NCI-H2227 treated with DMSO at 0.1 percent for 48 hours (cell line): Measurements from ENCODE around the gene ERFE.
"Not testable (repeated sequence)": the region's sequence is repeated elsewhere in the genome, so short reads cannot be mapped to it uniquely, and the experiment has no call there.

Experiments
- DNase-seq: peaks from one replicate; lab custom pipeline; 2025; lab: John Stamatoyannopoulos, UW

The ERFE gene

DNA sequence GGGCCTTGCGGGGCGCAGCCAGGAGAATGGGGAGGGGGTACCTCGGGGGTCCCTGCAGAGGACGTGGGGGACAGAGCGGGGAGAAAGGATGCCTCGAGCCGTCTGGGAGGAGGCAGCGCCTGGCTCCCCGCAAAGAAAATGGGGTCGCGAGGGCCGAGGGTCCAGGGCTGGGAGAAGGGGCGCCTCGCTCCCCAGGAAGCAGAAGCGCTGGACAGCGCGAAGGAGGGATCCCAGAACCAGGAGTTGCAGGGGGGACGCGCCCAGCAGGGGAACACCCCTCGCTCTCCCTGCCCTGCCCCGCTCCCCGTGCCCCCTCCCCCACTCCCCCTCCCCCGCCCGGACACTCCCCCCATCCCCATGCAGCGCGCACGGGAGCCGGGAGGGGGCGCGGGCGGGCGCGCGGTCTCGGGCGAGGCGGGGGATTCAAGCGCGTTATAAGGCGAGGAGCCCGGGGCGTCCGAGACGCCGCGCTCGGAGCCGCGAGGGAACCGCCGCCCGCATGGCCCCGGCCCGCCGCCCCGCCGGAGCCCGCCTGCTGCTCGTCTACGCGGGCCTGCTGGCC lies at the start of gene ERFE:
Gene ERFE, plus strand, starts transcription at position 462 of the 562 bp plus-strand sequence. Its CDS starts 38 bp downstream, at position 500.
- peak; percentile 12 for DNase-seq

GRCh38 chr2:238113611-238114010 lies 45.2 kb upstream of the ERFE start:
- DNase-seq = no peak

DNA sequence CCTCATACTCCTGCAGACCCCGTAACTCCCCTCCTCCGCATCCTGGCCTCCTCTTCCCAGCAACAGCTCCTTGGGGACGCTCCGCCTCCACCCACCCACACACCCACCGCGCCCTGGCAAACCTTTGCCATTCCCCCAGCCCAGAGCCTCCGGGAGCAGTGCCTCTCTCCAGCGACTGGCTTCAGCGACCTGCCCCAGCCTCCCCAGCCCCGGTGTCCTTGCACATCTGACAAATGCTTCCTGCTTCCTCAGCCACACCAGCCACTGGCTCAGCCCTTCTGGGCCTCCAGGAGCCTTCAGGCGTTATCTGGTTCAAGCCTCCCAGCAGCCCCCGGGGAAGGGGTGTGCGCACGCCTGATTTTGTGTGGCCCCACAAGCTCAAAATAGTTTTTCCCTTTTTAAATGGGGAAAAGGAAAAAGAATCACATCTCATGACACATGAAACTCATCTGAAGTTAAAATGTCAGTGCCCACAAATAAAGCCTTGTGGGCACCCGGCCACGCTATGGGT lies 44.4 kb upstream of the ERFE start:
- no peak for DNase-seq

- no peak for DNase-seq
Measured at GRCh38 chr2:238114851-238115660, 43.7 kb upstream of the ERFE start.

DNA sequence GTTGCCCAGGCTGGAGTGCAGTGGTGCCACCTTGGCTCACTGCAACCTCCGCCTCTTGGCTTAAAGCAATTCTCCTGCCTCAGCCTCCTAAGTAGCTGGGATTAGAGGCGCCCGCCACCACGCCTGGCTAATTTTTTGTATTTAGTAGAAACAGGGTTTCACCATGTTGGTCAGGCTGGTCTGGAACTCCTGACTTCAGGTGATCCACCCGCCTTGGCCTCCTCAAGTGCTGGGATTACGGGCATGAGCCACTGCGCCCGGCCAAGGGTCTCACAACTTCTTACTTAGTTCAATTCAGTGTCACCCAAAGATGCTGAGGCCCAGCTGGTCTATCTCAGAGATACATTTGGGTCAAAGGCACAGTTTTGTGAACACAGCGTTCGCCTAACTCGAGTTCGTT lies 43.1 kb upstream of the ERFE start:
- not testable (repeated sequence) for DNase-seq

DNA sequence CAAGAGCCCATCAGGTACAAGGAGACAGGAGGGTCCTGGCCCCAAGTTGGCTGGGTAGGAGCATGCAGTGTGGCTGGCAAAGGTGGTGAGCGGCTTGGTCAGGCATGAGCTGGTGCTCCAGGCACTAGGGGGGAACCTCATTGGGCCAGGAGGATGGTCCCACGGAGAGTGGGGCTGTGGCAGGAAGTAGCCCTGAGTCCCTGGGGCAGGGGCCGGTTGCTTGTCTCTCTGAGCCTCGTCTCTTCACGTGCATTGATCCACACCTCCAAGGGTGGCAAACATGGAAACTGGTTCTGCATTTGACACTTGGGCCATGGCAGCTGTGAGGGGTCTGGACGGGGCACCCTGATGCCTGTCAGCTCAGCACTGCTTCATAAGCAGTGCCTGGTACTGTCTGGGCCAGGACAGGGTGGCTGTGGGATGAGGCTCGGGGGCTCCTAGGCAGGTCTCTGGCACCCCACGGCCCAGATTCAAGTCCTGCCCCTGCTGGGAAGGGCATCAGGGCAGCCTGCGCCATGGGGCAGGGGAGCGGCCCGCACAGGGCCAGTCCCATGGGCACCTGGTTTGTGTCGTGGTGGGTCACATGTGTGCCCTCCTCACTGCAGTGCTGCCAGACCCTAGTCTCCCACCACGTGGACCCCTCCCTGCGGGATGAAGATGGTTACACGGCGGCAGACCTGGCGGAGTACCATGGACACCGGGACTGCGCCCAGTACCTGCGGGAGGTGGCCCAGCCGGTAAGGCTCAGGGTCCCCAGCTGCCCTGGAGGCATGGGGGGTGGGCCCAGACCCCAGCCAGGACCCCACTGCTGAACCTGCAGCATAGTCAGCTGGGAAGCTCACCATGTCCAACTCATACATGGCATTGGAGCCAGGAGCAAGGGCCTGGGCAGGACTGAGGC lies 42.2 kb upstream of the ERFE start:
- no peak for DNase-seq

GRCh38 chr2:238117199-238118154 lies 41.3 kb upstream of the ERFE start:
- no peak for DNase-seq

- no peak for DNase-seq
Measured at GRCh38 chr2:238119756-238120462, 38.9 kb upstream of the ERFE start.

GRCh38 chr2:238120463-238121298 lies 38.1 kb upstream of the ERFE start:
- no peak for DNase-seq

DNA sequence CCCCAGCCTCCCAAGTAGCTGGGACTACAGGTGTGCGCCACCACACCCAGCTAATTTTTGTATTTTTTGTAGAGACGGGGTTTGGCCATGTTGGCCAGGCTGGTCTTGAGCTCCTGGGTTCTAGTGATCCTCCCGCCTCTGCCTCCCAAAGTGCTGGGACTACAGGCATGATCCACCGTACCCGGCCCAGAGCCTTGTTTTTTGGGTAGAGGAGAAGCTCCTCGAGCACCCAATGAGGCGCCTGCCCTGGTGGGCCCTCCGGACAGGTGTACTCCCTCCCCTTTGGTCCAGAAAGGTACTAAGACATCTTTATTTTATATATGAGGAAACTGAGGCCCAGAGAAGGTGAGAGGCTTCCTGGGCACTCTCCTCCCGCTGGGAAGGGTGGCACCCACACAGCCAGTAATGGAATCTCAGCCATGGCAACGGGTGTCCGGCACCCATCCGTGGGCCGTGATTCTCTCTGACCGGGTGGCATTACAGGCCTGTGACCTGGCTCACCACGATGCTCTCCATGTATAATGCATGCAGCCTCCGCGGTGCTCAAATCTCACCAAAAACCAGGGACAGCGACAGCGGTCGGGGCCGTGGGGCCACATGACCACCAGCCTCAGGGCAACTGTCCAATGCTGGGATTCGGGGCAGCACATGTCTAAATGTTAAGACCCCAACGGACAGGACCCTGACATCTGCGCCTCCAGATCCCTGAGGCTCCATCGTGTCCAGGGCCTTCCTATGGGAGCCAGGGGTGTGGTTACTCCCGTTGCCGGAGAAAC lies 37.1 kb upstream of the ERFE start:
- DNase-seq = no peak

DNA sequence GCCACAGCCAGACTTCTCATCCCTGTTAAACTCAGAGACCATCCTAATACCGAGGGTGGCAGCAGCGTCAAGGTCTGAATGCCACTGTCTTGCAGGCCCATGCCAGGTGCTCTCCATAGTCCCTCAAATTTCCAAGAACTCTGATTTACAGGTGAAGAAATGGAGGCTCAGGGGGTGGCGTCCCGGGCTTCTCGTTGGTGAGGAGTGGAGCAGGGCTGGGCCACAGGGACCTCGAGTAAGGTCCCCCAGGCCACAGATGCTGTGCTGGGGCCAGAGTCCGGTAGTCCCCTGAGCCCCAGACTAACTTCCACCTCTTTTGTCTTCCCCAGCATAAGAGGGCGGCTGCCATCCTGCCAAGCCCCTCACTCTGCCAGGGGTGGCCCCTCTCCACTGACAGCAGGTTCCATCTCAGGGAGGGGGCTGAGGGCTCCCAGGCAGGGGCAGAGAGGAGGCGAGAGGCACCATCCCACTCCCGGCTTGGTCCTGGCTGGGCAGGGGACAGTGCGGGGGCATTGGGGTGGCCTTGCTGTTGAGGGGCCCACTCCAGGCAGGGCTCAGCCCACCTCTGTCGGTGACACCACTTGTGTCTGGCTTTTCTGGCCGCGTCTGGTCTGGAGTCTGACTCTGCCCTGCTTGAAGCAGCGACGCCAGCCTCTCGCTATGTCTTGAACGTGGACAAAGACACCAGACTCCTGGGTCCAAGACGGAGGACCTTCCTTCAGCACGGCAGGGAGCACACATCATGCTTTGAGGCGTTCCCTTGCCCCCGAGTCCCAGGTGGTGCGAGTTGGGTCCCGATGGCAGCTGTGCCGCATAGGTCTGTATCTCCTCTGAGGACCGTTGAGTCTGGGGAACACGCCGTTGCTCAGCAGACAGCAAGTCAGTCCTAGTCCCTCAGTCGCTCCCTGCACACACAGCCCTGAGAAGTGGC lies 36.2 kb upstream of the ERFE start:
- no peak for DNase-seq

DNA sequence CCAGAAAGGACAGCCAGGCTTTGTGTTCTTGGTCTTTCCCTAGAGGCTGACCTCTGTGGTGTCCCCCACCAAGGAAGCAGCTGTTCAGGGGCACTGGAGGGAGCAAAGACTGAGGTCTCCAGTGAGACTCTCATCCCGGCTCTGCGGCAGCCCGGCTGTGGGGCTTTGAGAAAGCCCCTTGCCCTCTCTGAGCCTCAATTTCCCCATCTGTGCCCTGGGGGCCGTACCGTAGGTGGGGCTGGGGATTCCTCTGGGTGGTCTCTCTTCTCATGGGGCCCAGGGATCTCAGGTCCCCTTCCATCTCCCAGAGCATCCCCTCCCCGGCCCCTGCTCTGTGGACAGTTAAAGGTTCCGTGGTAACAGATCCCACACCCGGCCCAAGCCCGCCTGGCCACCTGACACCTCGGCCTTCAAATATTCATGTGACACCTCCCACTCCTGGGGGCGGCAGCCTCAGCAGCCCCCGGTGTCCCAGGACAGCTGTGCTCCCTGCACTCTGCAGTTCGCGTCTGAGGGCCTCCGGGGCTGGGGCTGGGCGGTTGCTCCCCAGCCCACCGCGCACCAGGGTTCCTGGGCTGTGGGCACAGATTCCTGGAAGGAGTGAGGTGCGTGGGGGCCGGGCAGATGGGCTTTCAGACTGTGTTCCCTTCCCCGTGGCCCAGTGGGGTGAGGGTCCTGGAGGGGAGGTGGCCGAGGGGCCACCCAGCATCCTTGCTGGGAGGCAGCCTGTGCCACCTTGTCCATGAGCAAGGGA lies 35.4 kb upstream of the ERFE start:
- DNase-seq = no peak

DNA sequence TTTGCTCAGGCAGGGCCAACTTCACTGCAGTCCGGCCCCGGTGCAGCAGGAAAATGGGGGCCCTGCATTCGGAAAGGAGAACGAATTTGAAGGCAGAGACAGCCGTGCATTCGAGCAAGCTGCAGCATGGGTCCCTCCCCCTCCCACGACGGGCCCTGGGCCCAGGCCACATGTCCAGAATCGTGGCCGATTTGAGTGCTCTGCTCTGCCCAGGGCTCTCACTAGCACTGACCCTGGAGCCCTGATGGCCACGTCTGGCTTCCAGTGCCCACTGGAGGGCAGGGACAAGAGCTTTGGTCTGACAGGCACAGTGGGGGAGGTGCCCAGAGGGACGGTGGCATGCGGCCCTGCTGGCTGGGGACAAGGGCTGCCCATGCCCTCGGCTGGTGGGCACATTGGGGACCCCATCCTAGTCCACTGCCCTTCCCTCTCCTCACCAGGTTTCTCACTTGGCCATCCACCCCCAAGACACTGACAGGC lies 34.7 kb upstream of the ERFE start:
- DNase-seq = no peak

DNA sequence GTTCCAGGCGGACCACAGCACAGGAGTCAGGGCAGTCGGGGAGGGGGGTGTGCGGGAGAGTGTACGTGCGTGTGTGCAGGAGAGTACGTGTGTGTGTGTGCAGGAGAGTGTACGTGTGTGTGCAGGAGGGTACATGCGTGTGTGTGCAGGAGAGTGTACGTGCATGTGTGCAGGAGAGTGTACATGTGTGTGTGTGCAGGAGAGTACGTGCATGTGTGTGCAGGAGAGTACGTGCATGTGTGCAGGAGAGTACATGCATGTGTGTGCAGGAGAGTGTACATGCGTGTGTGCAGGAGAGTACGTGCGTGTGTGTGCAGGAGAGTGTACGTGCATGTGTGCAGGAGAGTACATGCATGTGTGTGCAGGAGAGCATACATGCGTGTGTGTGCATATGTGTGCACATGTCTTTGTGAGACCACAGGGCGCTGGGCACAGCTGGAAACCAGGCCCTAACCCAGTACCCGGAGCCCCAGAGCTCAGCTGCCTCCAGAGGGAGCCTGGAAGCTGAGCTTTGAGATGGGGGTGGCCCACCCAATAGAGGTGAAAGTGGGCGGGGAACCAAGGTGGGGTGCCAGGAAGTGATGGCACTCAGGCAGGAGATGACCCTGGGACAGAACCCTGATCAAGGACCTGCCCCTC lies 34.2 kb upstream of the ERFE start:
- DNase-seq = no peak

DNA sequence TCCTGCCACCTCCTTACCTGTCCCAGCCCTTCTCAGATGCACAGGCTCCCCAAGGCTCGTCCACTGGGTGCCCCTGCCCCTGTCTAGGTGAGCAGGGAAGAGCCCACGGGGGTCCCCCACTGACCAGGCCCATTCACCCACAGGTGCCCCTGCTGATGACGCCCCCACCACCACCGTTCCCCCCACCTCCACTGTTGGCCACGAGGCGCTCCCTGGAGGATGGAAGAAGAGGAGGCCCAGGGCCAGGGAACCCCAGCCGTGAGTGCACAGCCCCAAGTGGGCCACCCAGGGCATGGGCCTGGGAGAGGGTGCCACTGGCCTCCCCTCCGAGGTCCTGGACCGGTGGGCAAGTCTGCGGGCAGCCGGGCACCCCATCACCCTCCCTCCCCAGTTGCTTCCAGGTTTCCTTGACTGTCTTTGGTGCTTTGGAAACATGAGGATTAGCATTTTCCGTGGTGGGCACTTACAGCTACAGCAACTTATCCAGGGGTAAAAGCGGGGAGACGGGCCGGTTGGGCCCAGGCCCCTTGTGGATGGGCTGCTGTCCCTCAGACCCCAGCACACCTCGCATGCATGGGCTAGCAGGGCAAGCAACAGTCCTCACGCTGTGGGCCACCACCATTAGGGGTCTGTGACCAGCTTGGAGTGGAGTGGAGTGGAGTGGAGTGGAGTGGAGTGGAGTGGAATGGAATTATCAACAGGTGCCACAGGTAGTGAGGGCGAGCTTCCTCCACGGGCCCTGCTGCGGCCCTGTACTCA lies 33.5 kb upstream of the ERFE start:
- DNase-seq = no peak

DNA sequence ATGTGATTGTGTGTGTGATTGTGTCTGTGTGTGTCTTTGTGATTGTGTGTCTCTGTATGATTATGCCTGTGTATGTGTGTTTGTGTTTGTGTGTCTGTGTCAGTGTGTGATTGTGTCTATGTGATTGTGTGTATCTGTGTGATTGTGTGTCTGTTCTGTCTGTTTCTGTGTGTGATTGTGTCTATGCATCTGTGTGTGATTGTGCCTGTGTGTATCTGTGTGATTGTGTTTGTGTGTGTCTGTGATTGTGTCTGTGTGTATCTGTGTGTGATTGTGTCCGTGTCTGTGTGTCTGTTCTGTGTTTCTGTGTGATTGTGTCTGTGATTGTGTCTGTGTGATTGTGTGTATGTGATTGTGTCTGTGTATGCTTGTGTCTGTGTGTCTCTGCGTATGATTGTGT lies 32.4 kb upstream of the ERFE start:
- no peak for DNase-seq
